Stomach (tissue), 9 donors: ENCODE data around the gene UGT1A1. TPM values are rescaled to one million over a fixed set of nuclear protein-coding genes. Genes with fewer than 3 reads are reported as not detected.
A peak's percentile ranks its signal among the peaks of the same experiment; 100 is the strongest.

Experiments
- DNase-seq, 2 donors: peaks; one replicate each; pipeline versions ENCODE4 v3.0.0 to v3.0.0-alpha.2; 2013 to 2019
- H3K27ac ChIP-seq, 5 donors: fragments of 200-600 bp in 4 of 5; sonication (generic) in 4 of 5; one replicate each; pipeline ENCODE4 v1.5.1; 2013 to 2019; ENCODE audit warnings: mild to moderate bottlenecking in 1 of 5, moderate library complexity in 1 of 5
- H3K27me3 ChIP-seq, 3 donors: fragments of 200-600 bp; sonication (generic); one replicate each; pipeline ENCODE4 v1.5.1; 2017 to 2019; ENCODE audit warnings: mixed run types in 1 of 3
- H3K36me3 ChIP-seq, 4 donors: fragments of 200-600 bp; sonication (generic); 1 replicate in 3 of 4; 2 replicates in 1 of 4; pipeline ENCODE4 v1.5.1; 2016 to 2019
- H3K4me1 ChIP-seq, 4 donors: fragments of 200-600 bp; sonication (generic); one replicate each; pipeline ENCODE4 v1.5.1; 2016 to 2019
- H3K4me3 ChIP-seq, 4 donors: fragments of 200-600 bp; sonication (generic) in 3 of 4; one replicate each; pipeline ENCODE4 v1.5.1; 2016 to 2019; ENCODE audit warnings: mild to moderate bottlenecking in 1 of 4
- H3K9me3 ChIP-seq, 4 donors: fragments of 200-600 bp; sonication (generic); one replicate each; pipeline ENCODE4 v1.5.1; 2016 to 2019
- EP300 ChIP-seq: sonication (generic); formaldehyde crosslinking; IDR thresholded peaks from one replicate; pipeline ENCODE4 v1.6.1; 2017; ENCODE audit warnings: antibody characterized with exemption
- POLR2A ChIP-seq, 4 donors: fragments of 450-650 bp; IDR thresholded peaks; one replicate each; pipeline ENCODE4 v1.6.1; 2016; ENCODE audit warnings: antibody characterized with exemption in 4 of 4, control low read depth in 2 of 4, mild to moderate bottlenecking in 1 of 4, moderate library complexity in 1 of 4
- POLR2AphosphoS5 ChIP-seq, 3 donors: sonication (generic); formaldehyde crosslinking; IDR thresholded peaks; one replicate each; pipeline ENCODE4 v1.6.1; 2016; ENCODE audit warnings: antibody characterized with exemption in 3 of 3
- WGBS, 5 donors: extraction: QIAGEN DNeasy Blood & Tissue Kit in 3 of 5; methylation state at CpG; one replicate each; pipeline versions ENCODE4 v1.1.5 to v1.1.7; 2013 to 2018; 5-methylcytosine and 5-hydroxymethylcytosine counted together
- intact Hi-C: fragments of 100-400 bp; cut with DNase I; formaldehyde crosslinking; loops from one replicate; pipeline ENCODE4 v1.15.1; 2023; ENCODE audit warnings: low total_unique reads
- polyA plus RNA-seq, 3 donors: library from polyadenylated mRNA; stranded (reverse); fragments of 200-250 nt; gene quantifications; one replicate each; pipeline ENCODE4 v1.2.3, GENCODE V29; 2013
- total RNA-seq, 5 donors: library from RNA; depleted of rRNA; stranded (reverse); fragments of >200 nt; gene quantifications; one replicate each; pipeline versions ENCODE4 v1.1.0 to v1.2.3, GENCODE V29; 2014 to 2016
- TF ChIP-seq, protein P1 (sequence below), 7 experiments: fragments of 450-650 bp in 4 of 7; fragments of 200-600 bp in 3 of 7; sonication (generic) in 3 of 7; IDR thresholded peaks; one replicate each; pipeline ENCODE4 v1.5.1; 2016 to 2019; ENCODE audit warnings: antibody characterized with exemption in 7 of 7, control low read depth in 2 of 7, mild to moderate bottlenecking in 1 of 7
- donor health status: healthy with polysubstance abuse.
- donor health status: Bipolar disorder and iron deficiency.
- donor health status: healthy.

UGT1A1 gene
- total and polyA plus RNA-seq, 8 donors: 0.43 to 73.0 (median 0.89) TPM; not detected in 3

GRCh38 chr2:233803292-233803911, 43.3 kb downstream of the UGT1A1 start:
- Histone ChIP-seq H3K36me3 (no peaks in the 10 kb centered on the region), H3K4me3 (no peak overlapping the region), H3K9me3 (no peaks in the 10 kb centered on the region), H3K27me3 (peaks cover 0 to 19% (median 0%) of the 10 kb centered on the region in 3 donors), H3K27ac (no peak overlapping the region), H3K4me1 (no peaks in the 10 kb centered on the region)
- intact Hi-C loops: no loop called here
- 63 to 79% (median 69%) methylated on average over 2 of the region's 2 CpGs for WGBS, 5 donors
- TF ChIP-seq, protein P1, sequence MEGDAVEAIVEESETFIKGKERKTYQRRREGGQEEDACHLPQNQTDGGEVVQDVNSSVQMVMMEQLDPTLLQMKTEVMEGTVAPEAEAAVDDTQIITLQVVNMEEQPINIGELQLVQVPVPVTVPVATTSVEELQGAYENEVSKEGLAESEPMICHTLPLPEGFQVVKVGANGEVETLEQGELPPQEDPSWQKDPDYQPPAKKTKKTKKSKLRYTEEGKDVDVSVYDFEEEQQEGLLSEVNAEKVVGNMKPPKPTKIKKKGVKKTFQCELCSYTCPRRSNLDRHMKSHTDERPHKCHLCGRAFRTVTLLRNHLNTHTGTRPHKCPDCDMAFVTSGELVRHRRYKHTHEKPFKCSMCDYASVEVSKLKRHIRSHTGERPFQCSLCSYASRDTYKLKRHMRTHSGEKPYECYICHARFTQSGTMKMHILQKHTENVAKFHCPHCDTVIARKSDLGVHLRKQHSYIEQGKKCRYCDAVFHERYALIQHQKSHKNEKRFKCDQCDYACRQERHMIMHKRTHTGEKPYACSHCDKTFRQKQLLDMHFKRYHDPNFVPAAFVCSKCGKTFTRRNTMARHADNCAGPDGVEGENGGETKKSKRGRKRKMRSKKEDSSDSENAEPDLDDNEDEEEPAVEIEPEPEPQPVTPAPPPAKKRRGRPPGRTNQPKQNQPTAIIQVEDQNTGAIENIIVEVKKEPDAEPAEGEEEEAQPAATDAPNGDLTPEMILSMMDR (IDR thresholded peaks at IDR 0.05): no peak
- TF ChIP-seq EP300 (no peak), POLR2A (IDR thresholded peaks at IDR 0.05) (no peak), POLR2AphosphoS5 (IDR thresholded peaks at IDR 0.05) (no peak)
- peak in 1 of 2 donors; percentile 10 for DNase-seq

GRCh38 chr2:233803994-233804393, 43.9 kb downstream of the UGT1A1 start:
- H3K27me3 ChIP-seq: peaks cover 0 to 24% (median 5%) of the 10 kb centered on the region in 3 donors
- no peak overlapping the region for H3K4me3 ChIP-seq
- no peak overlapping the region for H3K27ac ChIP-seq
- no peaks in the 10 kb centered on the region for H3K9me3 ChIP-seq
- no peak for TF ChIP-seq POLR2AphosphoS5 (IDR thresholded peaks at IDR 0.05)
- TF ChIP-seq POLR2A (IDR thresholded peaks at IDR 0.05): no peak
- no peak for TF ChIP-seq EP300
- TF ChIP-seq, protein P1 (IDR thresholded peaks at IDR 0.05): no peak
- intact Hi-C loops: no loop called here
- DNase-seq: peak in 1 of 2 donors; percentile 14
- whole genome bisulfite sequencing, 5 donors: 45 to 71% (median 64%) methylated on average over 1 to 8 of the region's 8 CpGs
- H3K4me1 ChIP-seq: no peaks in the 10 kb centered on the region
- no peaks in the 10 kb centered on the region for H3K36me3 ChIP-seq

- no peak overlapping the region for H3K4me3 ChIP-seq
- no peak for TF ChIP-seq EP300
- no peak for TF ChIP-seq POLR2AphosphoS5 (IDR thresholded peaks at IDR 0.05)
- TF ChIP-seq POLR2A (IDR thresholded peaks at IDR 0.05): no peak
- TF ChIP-seq, protein P1 (IDR thresholded peaks at IDR 0.05): no peak
- no peak overlapping the region for H3K27ac ChIP-seq
- intact Hi-C loops: no loop called here
- 68 to 74% (median 73%) methylated on average over 9 to 12 of the region's 12 CpGs for WGBS, 5 donors
- H3K27me3 ChIP-seq: peaks cover 0 to 24% (median 5%) of the 10 kb centered on the region in 3 donors
- no peaks in the 10 kb centered on the region for H3K9me3 ChIP-seq
- no peaks in the 10 kb centered on the region for H3K4me1 ChIP-seq
- H3K36me3 ChIP-seq: no peaks in the 10 kb centered on the region
- peak in 1 of 2 donors; percentile 17 for DNase-seq
Observed at GRCh38 chr2:233807215-233807865, 47.3 kb downstream of the UGT1A1 start.

- peak in 1 of 2 donors; percentile 15 for DNase-seq
- WGBS, 5 donors: 40 to 78% (median 76%) methylated on average over 2 to 10 of the region's 10 CpGs
Observed at GRCh38 chr2:233807966-233808935, 48.2 kb downstream of the UGT1A1 start.

More at GRCh38 chr2:233807966-233808935, 48.2 kb downstream of the UGT1A1 start:
- TF ChIP-seq EP300 (no peak), POLR2A (IDR thresholded peaks at IDR 0.05) (no peak), POLR2AphosphoS5 (IDR thresholded peaks at IDR 0.05) (no peak)
- TF ChIP-seq, protein P1 (IDR thresholded peaks at IDR 0.05): no peak
- Histone ChIP-seq H3K4me1 (no peaks in the 10 kb centered on the region), H3K36me3 (no peaks in the 10 kb centered on the region), H3K27ac (no peak overlapping the region), H3K27me3 (peaks cover 0 to 24% (median 5%) of the 10 kb centered on the region in 3 donors), H3K9me3 (no peaks in the 10 kb centered on the region), H3K4me3 (no peak overlapping the region)
- intact Hi-C loops: no loop called here
